GM19467 (cell line): ENCODE data around the gene LIM2.

Experiments
- ATAC-seq: cut with Tn5 transposase; IDR thresholded peaks from one replicate; pipeline ENCODE4 v1.9.1; 2021; ENCODE audit warnings: mild to moderate bottlenecking, moderate library complexity; ENCODE audit not compliant: unreplicated experiment

Gene LIM2

GRCh38 chr19:51396175-51396574 lies 8.4 kb upstream of the LIM2 start:
- no peak for ATAC-seq

GRCh38 chr19:51394050-51394836 lies 6.5 kb upstream of the LIM2 start:
- peak; percentile 83 for ATAC-seq

- no peak for ATAC-seq
Measured at GRCh38 chr19:51392701-51393100, 4.9 kb upstream of the LIM2 start.

- no peak for ATAC-seq
Measured at GRCh38 chr19:51391073-51391611, 3.4 kb upstream of the LIM2 start.

GRCh38 chr19:51389143-51389542 lies 1.4 kb upstream of the LIM2 start:
- no peak for ATAC-seq

- ATAC-seq, result no peak
Measured at GRCh38 chr19:51386882-51387520, 773 bp downstream of the LIM2 start.

GRCh38 chr19:51382004-51382403 lies 5.8 kb downstream of the LIM2 start:
- ATAC-seq, result no peak

- ATAC-seq, result no peak
Measured at GRCh38 chr19:51380379-51380778, 7.4 kb downstream of the LIM2 start.

GRCh38 chr19:51377422-51377821 lies 10.4 kb downstream of the LIM2 start:
- ATAC-seq, result no peak

- no peak for ATAC-seq
Measured at GRCh38 chr19:51375504-51376221, 12.1 kb downstream of the LIM2 start.

GRCh38 chr19:51372649-51373504 lies 14.9 kb downstream of the LIM2 start, which contains the start of gene NKG7:
TSS of gene NKG7 (minus strand) at chr19:51372654. CDS start at chr19:51372535, 119 bp downstream.
- no peak for ATAC-seq

- ATAC-seq, result no peak
Measured at GRCh38 chr19:51372021-51372648, 15.6 kb downstream of the LIM2 start.

GRCh38 chr19:51371186-51371690 lies 16.5 kb downstream of the LIM2 start:
- ATAC-seq, result no peak

GRCh38 chr19:51370230-51370629 lies 17.5 kb downstream of the LIM2 start:
- ATAC-seq, result no peak

- no peak for ATAC-seq
Measured at GRCh38 chr19:51368366-51369282, 19.1 kb downstream of the LIM2 start, which contains the start of gene CLDND2. TSS of gene CLDND2 (minus strand) at chr19:51369003. CDS start at chr19:51368577, 426 bp downstream.

GRCh38 chr19:51367565-51368365 lies 20.0 kb downstream of the LIM2 start:
- peak; percentile 62 for ATAC-seq

- ATAC-seq, result no peak
Measured at GRCh38 chr19:51367255-51367564, 20.6 kb downstream of the LIM2 start.
